HepG2 (cell line): ENCODE measurements around the gene RASSF10. TPM values are rescaled to one million over a fixed set of nuclear protein-coding genes. Genes with fewer than 3 reads are reported as not detected.

Experiments used
- ATAC-seq: fragments of 200-7000 bp; cut with Tn5 transposase; 3 replicates; pipeline ENCODE4 v1.9.1; 2020; ENCODE audit warnings: mild to moderate bottlenecking, moderate library complexity
- BruUV-seq: library from RNA; stranded (reverse); fragments of 400-500 nt; replicated peaks from 2 replicates; lab custom pipeline; 2021; lab: Mats Ljungman, UMichigan
- CTCF ChIA-PET: fragments of 300-600 bp; formaldehyde crosslinking; extraction: SDS; loops from one replicate; lab custom pipeline; 2021; ENCODE audit warnings: low total read pairs, inconsistent platforms, low intra/inter-chr PET ratio; lab: Yijun Ruan, JAX
- POLR2A ChIA-PET: fragments of 350-600 bp; sonication (Branson Sonifier 250); formaldehyde crosslinking; loops from one replicate; lab custom pipeline; 2020; ENCODE audit warnings: antibody characterized with exemption, inconsistent platforms; lab: Yijun Ruan, JAX
- DNase-seq: peaks from one replicate; pipeline ENCODE4 v3.0.0-alpha.2; 2015; ENCODE audit warnings: low spot score
- FAIRE-seq: peaks from 3 replicates; lab custom pipeline; 2011; peaks lifted over from hg19 to GRCh38; lab: Jason Lieb, UNC
- H2AFZ ChIP-seq: one replicate; pipeline ENCODE4 v1.6.1; 2011; ENCODE audit warnings: low read length, inconsistent platforms
- H3K27ac ChIP-seq: fragments of 300-600 bp; 3 replicates; pipeline ENCODE4 v1.8.0; 2011; ENCODE audit warnings: mixed run types, mild to moderate bottlenecking, mixed read lengths, low read length, inconsistent platforms; ENCODE audit not compliant: insufficient read depth; ENCODE audit errors: extremely low read length
- H3K27me3 ChIP-seq, 2 experiments: fragments of 200-600 bp in 1 of 2; 2 replicates in 1 of 2; 3 replicates in 1 of 2; pipeline versions ENCODE4 v1.6.0 to v1.8.0; 2011; ENCODE audit warnings: low read length in 2 of 2, mild to moderate bottlenecking in 2 of 2, moderate library complexity in 2 of 2, inconsistent platforms in 1 of 2; ENCODE audit not compliant: insufficient read depth in 2 of 2, control insufficient read depth in 1 of 2
- H3K36me3 ChIP-seq, 2 experiments: fragments of 200-600 bp in 1 of 2; replicated peaks in 1 of 2; 2 replicates in 1 of 2; 3 replicates in 1 of 2; pipeline versions ENCODE4 v1.5.1 to v1.8.0; 2011; ENCODE audit warnings: low read length in 2 of 2, inconsistent platforms in 1 of 2; ENCODE audit not compliant: insufficient read depth in 2 of 2, control insufficient read depth in 1 of 2
- H3K4me1 ChIP-seq: 2 replicates; pipeline ENCODE4 v1.5.1; 2012; ENCODE audit warnings: low read length, inconsistent platforms; ENCODE audit not compliant: insufficient read depth
- H3K4me2 ChIP-seq: 2 replicates; pipeline ENCODE4 v1.6.0; 2011; ENCODE audit warnings: low read depth, low read length, inconsistent platforms
- H3K4me3 ChIP-seq, 3 experiments: fragments of 200-600 bp in 1 of 3; sonication (generic), shearing (Covaris generic) in 1 of 3; replicated peaks in 1 of 3; 2 replicates each; pipeline ENCODE4 v1.5.1; 2011 to 2016; ENCODE audit warnings: low read length in 3 of 3, inconsistent platforms in 2 of 3, low read depth in 2 of 3, mild to moderate bottlenecking in 2 of 3, control low read depth in 1 of 3, mixed read lengths in 1 of 3; ENCODE audit not compliant: insufficient read depth in 1 of 3
- H3K79me2 ChIP-seq: one replicate; pipeline ENCODE4 v1.6.1; 2011; ENCODE audit warnings: low read length, inconsistent platforms; ENCODE audit not compliant: insufficient read depth
- H3K9ac ChIP-seq: 2 replicates; pipeline ENCODE4 v1.6.0; 2011; ENCODE audit warnings: mild to moderate bottlenecking, low read depth, low read length, inconsistent platforms; ENCODE audit not compliant: insufficient read depth
- H3K9me3 ChIP-seq: 2 replicates; pipeline ENCODE4 v1.5.1; 2012; ENCODE audit warnings: mild to moderate bottlenecking, low read length
- H4K20me1 ChIP-seq: 2 replicates; pipeline ENCODE4 v1.6.0; 2011; ENCODE audit warnings: inconsistent platforms, mild to moderate bottlenecking, low read length, moderate library complexity; ENCODE audit not compliant: insufficient read depth
- AHR ChIP-seq: IDR thresholded peaks from 2 replicates; pipeline ENCODE4 v1.6.1; 2018; ENCODE audit warnings: missing genetic modification reagents, missing compliant biosample characterization
- ARNTL ChIP-seq: sonication (generic); formaldehyde crosslinking; IDR thresholded peaks from 2 replicates; pipeline ENCODE4 v1.4.0; 2020; ENCODE audit warnings: mild to moderate bottlenecking, missing genetic modification reagents
- EP300 ChIP-seq, 3 experiments: sonication (generic) in 1 of 3; formaldehyde crosslinking in 1 of 3; IDR thresholded peaks; 2 replicates each; pipeline versions ENCODE4 v1.5.1 to v1.6.1; 2011 to 2020; ENCODE audit warnings: low read depth in 2 of 3, low read length in 2 of 3, borderline replicate concordance in 1 of 3, improper control_type of control experiment in 1 of 3, mild to moderate bottlenecking in 1 of 3, missing genetic modification reagents in 1 of 3, moderate library complexity in 1 of 3
- IRX3 ChIP-seq: sonication (generic); formaldehyde crosslinking; IDR thresholded peaks from 2 replicates; pipeline ENCODE4 v1.8.1; 2023; ENCODE audit warnings: mild to moderate bottlenecking, low read depth, missing genetic modification reagents, borderline replicate concordance
- KIAA2018 ChIP-seq: sonication (generic); formaldehyde crosslinking; IDR thresholded peaks from 2 replicates; pipeline ENCODE4 v1.5.0; 2020; ENCODE audit warnings: mild to moderate bottlenecking, missing genetic modification reagents, borderline replicate concordance
- MATR3 ChIP-seq: sonication (generic); formaldehyde crosslinking; IDR thresholded peaks from 2 replicates; pipeline ENCODE4 v1.4.0; 2020; ENCODE audit warnings: missing genetic modification reagents
- MAZ ChIP-seq, 2 experiments: sonication (generic) in 1 of 2; formaldehyde crosslinking in 1 of 2; IDR thresholded peaks; 2 replicates each; pipeline versions ENCODE4 v1.5.0 to v1.6.1; 2012 to 2020; ENCODE audit warnings: low read depth in 2 of 2, mild to moderate bottlenecking in 2 of 2, borderline replicate concordance in 1 of 2, improper control_type of control experiment in 1 of 2, low read length in 1 of 2, missing genetic modification reagents in 1 of 2, moderate library complexity in 1 of 2
- NCOA2 ChIP-seq: sonication (generic); formaldehyde crosslinking; IDR thresholded peaks from 2 replicates; pipeline ENCODE4 v1.8.0; 2022; ENCODE audit warnings: inconsistent platforms
- NFYC ChIP-seq: IDR thresholded peaks from 2 replicates; pipeline ENCODE4 v1.6.1; 2016; ENCODE audit warnings: missing genetic modification reagents, missing compliant biosample characterization
- RAD51 ChIP-seq: fragments of 450-650 bp; IDR thresholded peaks from 2 replicates; pipeline ENCODE4 v1.6.1; 2016; ENCODE audit warnings: borderline replicate concordance
- RFX1 ChIP-seq: fragments of 450-650 bp; IDR thresholded peaks from 2 replicates; pipeline ENCODE4 v1.6.1; 2017
- SP1 ChIP-seq, 2 experiments: fragments of 450-650 bp in 1 of 2; sonication (generic) in 1 of 2; formaldehyde crosslinking in 1 of 2; IDR thresholded peaks; 2 replicates each; pipeline versions ENCODE4 v1.4.0 to v1.6.1; 2016 to 2020; ENCODE audit warnings: missing genetic modification reagents in 1 of 2
- STAG1 ChIP-seq: sonication (generic); formaldehyde crosslinking; IDR thresholded peaks from 2 replicates; pipeline ENCODE4 v1.4.0; 2020; ENCODE audit warnings: missing genetic modification reagents
- TSC22D2 ChIP-seq: sonication (generic); formaldehyde crosslinking; IDR thresholded peaks from 2 replicates; pipeline ENCODE4 v1.5.1; 2020; ENCODE audit warnings: missing genetic modification reagents, mild to moderate bottlenecking, borderline replicate concordance
- ZNF530 ChIP-seq: sonication (generic); formaldehyde crosslinking; IDR thresholded peaks from 2 replicates; pipeline ENCODE4 v1.5.0; 2020; ENCODE audit warnings: low read depth, mild to moderate bottlenecking, missing genetic modification reagents
- ZNF891 ChIP-seq: sonication (generic); formaldehyde crosslinking; IDR thresholded peaks from 2 replicates; pipeline ENCODE4 v1.5.0; 2020; ENCODE audit warnings: mild to moderate bottlenecking, missing genetic modification reagents
- WGBS: methylation state at CpG from one replicate; pipeline ENCODE4 v1.1.6; 2017; ENCODE audit warnings: low lambda C conversion rate; 5-methylcytosine and 5-hydroxymethylcytosine counted together
- in situ Hi-C: cut with HindIII; loops from 2 replicates; pipeline ENCODE4 v1.10.0; 2017; ENCODE audit warnings: low pct_unique_long_range_greater_than_20kb; ENCODE audit not compliant: extremely low pct_ligation_motif_present
- intact Hi-C: fragments of 100-400 bp; cut with micrococcal nuclease; formaldehyde crosslinking; loops from one replicate; pipeline ENCODE4 v1.10.0; 2022; ENCODE audit not compliant: unreplicated experiment
- polyA plus RNA-seq, 8 experiments: library from polyadenylated mRNA; depleted of rRNA in 3 of 8; stranded (reverse) in 7 of 8; unstranded in 1 of 8; fragments of >200 nt; fragmentation: Illumina TruSeq in 4 of 8; extraction: Trizol in 4 of 8; gene quantifications; 2 replicates each; pipeline versions ENCODE4 v1.2.1 to v1.2.3, GENCODE V29; 2011 to 2016; ENCODE audit warnings: low read depth in 4 of 8, missing spikeins in 1 of 8, mixed read lengths in 1 of 8; ENCODE audit not compliant: insufficient read depth in 1 of 8
- total RNA-seq, 5 experiments: library from RNA; depleted of rRNA; stranded (reverse); fragments of >200 nt; fragmentation: Illumina TruSeq; extraction: Trizol; gene quantifications; 2 replicates each; pipeline ENCODE4 v1.2.3, GENCODE V29; 2016; ENCODE audit warnings: low read depth in 1 of 5

RASSF10 gene
- total and polyA plus RNA-seq, 2 of the 13 experiments (the other 11 are each of a cell fraction or from before 2014, with no cell fraction given) = not detected

GRCh38 chr11:13051257-13051656 lies 42.1 kb downstream of the RASSF10 start:
- DNase-seq (no peak), ATAC-seq (no peak), FAIRE-seq (no peak)
- Histone ChIP-seq H2AFZ (no peak overlapping the region), H3K27me3 (peaks cover 0 to 1% of the 10 kb centered on the region in 2 experiments; a peak in 2 of 5 replicates), H3K27ac (no peak overlapping the region), H3K79me2 (no peaks in the 10 kb centered on the region), H3K4me1 (peaks cover 11% of the 10 kb centered on the region), H3K36me3 (no peaks in the 10 kb centered on the region), H3K4me3 (no peak overlapping the region), H3K9me3 (no peaks in the 10 kb centered on the region), H3K9ac (no peak overlapping the region), H3K4me2 (no peak overlapping the region), H4K20me1 (no peaks in the 10 kb centered on the region)
- intact Hi-C loops = no loop called here
- TF ChIP-seq ARNTL (CRISPR knock-in tag) (no peak), MAZ (IDR thresholded peaks at IDR 0.05; ENCODE audit: borderline replicate concordance, low read depth, low read length) (no peak), MAZ (CRISPR knock-in tag; IDR thresholded peaks at IDR 0.05; ENCODE audit: low read depth) (no peak), STAG1 (CRISPR knock-in tag) (no peak), TSC22D2 (no peak), MATR3 (CRISPR knock-in tag) (no peak), SP1 (IDR thresholded peaks at IDR 0.05) (no peak), SP1 (CRISPR knock-in tag; IDR thresholded peaks at IDR 0.05) (no peak), NFYC (CRISPR knock-in tag) (no peak), NCOA2 (CRISPR knock-in tag) (no peak), ZNF891 (CRISPR knock-in tag) (no peak), AHR (no peak), RAD51 (no peak), EP300 (IDR thresholded peaks at IDR 0.05; ENCODE audit: low read depth in 2 of 2, low read length in 2 of 2) (no peak), EP300 (CRISPR knock-in tag; IDR thresholded peaks at IDR 0.05; ENCODE audit: borderline replicate concordance) (no peak), IRX3 (CRISPR knock-in tag) (no peak), KIAA2018 (CRISPR knock-in tag) (no peak), RFX1 (no peak), ZNF530 (CRISPR knock-in tag) (no peak)
- in situ Hi-C loops = no loop called here
- 29% methylated on average over 2 of the region's 2 CpGs for WGBS
- ChIA-PET POLR2A (no interaction called here), CTCF (no interaction called here)
- no TSS peak for BruUV-seq
